ENCODE data around the gene DIO1. TPM values are rescaled to one million over a fixed set of nuclear protein-coding genes. Genes with fewer than 3 reads are reported as not detected.

DIO1 gene
- total RNA-seq (2022; extraction: Qiagen RNA extraction; ENCODE audit: low read depth): not detected in 5 replicates

GRCh38 chr1:53893999-53894636, at the start of gene DIO1:
TSS of gene DIO1 (plus strand) at chr1:53894187. CDS start at chr1:53894211, 24 bp downstream.

DNA sequence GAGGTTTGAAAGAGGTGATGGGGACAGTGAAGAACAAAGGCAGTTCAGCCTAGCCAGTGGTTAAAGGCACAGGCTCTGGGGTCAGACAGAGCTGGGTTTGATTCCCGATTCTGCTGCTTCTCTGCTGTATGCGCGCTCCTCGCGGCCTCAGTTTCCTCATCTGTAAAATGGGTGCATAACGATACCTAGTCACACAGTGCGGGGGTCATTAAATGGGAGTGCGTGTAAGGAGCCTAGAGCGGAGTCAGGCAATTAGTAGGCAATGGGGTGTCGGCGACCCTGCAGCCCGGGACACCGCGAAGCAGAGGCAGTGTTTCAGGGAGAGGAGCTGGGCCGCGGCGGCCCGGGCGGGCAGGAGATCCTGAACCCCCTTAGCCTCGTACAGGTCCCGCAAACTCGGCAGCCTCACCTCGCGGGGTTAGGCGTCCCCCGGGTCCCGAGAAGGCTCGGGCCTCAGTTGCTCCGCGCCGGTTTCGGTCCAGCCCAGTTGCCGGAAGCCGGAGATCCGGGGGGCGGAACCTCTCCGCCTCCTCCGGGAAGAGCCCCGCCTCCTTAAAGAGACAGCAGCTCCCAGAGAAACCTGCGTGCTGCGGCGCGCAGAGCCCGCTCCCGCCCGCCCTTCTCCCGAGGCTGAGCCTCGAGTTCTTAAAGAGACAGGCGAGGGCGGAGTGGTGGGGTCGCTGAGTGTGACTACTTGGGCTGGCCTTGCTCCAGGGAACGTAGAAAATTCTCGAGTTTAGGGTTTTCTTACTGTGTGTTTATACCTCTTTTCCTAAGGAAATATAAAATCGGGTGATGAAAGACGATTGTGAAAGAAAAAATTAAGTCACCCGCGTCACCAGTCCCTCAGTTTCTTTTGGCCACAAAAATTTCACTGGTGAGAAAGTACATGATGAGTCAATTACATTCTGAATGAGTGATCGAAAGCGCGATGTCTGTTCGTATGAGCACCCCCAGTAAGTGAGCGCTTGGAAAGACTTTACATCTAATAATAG, 4.4 kb upstream of the DIO1 start, which contains the start of gene YIPF1:
YIPF1 (minus strand) TSS at position 494 of the 995 bp plus-strand sequence. CDS start 860 bp downstream, outside the sequence.

GRCh38 chr1:53945433-53946251, 51.7 kb downstream of the DIO1 start, which contains the start of gene IFT25:
TSS of gene IFT25 (minus strand) at chr1:53945699. CDS start at chr1:53940082, 5,617 bp downstream.

GRCh38 chr1:53946252-53947171, 52.5 kb downstream of the DIO1 start, which contains the start of gene LRRC42:
TSS of gene LRRC42 (plus strand) at chr1:53946350. CDS start at chr1:53952000, 5,650 bp downstream.

Other genes with a start within 250 kb of the DIO1 start
- 0.03 to 0.06 TPM (median 0.04 TPM) in 3 of 5 replicates, not detected in the others for gene GLIS1, start 155.0 kb upstream of the DIO1 start, total RNA-seq (2022; extraction: Qiagen RNA extraction; ENCODE audit: low read depth)
- 23.6 to 31.7 TPM (median 27.7 TPM) in 5 replicates for gene NDC1, start 55.9 kb upstream of the DIO1 start, total RNA-seq (2022; extraction: Qiagen RNA extraction; ENCODE audit: low read depth)
- gene YIPF1, start 4.4 kb upstream of the DIO1 start, total RNA-seq (2022; extraction: Qiagen RNA extraction; ENCODE audit: low read depth): 11.2 to 14.2 TPM (median 14.0 TPM) in 5 replicates
- 26.7 to 36.6 TPM (median 28.3 TPM) in 5 replicates for gene IFT25, start 51.5 kb downstream of the DIO1 start, total RNA-seq (2022; extraction: Qiagen RNA extraction; ENCODE audit: low read depth)
- 24.1 to 28.4 TPM (median 27.4 TPM) in 5 replicates for gene LRRC42, start 52.2 kb downstream of the DIO1 start, total RNA-seq (2022; extraction: Qiagen RNA extraction; ENCODE audit: low read depth)
- not detected in 5 replicates for gene LDLRAD1, start 124.0 kb downstream of the DIO1 start, total RNA-seq (2022; extraction: Qiagen RNA extraction; ENCODE audit: low read depth)
- 109 to 141 TPM (median 124 TPM) in 5 replicates for gene TMEM59, start 159.0 kb downstream of the DIO1 start, total RNA-seq (2022; extraction: Qiagen RNA extraction; ENCODE audit: low read depth)
- 1.6 to 4.0 TPM (median 3.1 TPM) in 5 replicates for gene TCEANC2, start 159.4 kb downstream of the DIO1 start, total RNA-seq (2022; extraction: Qiagen RNA extraction; ENCODE audit: low read depth)

All from A549 treated with DMSO at 1 μM for 4 hours (cell line).